ENCODE results near the gene CLEC4D. TPM values are rescaled to one million over a fixed set of nuclear protein-coding genes. Genes with fewer than 3 reads are reported as not detected.

CLEC4D gene
- total and polyA plus RNA-seq, 2 experiments from 2014 or later: 0.24 to 0.90 TPM

Small RNA genes lying within 50 kb of the gene (small RNA-seq; reads per million reads assigned to genes)
- gene RNU6-275P (ENCODE audit: low replicate concordance): not detected

Other genes starting within 250 kb of the CLEC4D start
- gene CLEC6A, start 57.5 kb upstream of the CLEC4D start, total RNA-seq (2014; rRNA removed; shearing (Covaris generic)): 0.19 TPM in 1 of 2 replicates, not detected in the other
- 0.21 TPM in 1 of 2 replicates, not detected in the other for gene CLEC6A, start 57.5 kb upstream of the CLEC4D start, polyA plus RNA-seq (2016; fragmentation: Nextera tagmentation; extraction: Ambion mirVana)
- gene CLEC4E, start 27.4 kb downstream of the CLEC4D start, total RNA-seq (2014; rRNA removed; shearing (Covaris generic)): not detected in 2 replicates
- gene CLEC4E, start 27.4 kb downstream of the CLEC4D start, polyA plus RNA-seq (2016; fragmentation: Nextera tagmentation; extraction: Ambion mirVana): not detected in 2 replicates
- not detected in 2 replicates for gene AICDA, start 99.4 kb downstream of the CLEC4D start, total RNA-seq (2014; rRNA removed; shearing (Covaris generic))
- gene AICDA, start 99.4 kb downstream of the CLEC4D start, polyA plus RNA-seq (2016; fragmentation: Nextera tagmentation; extraction: Ambion mirVana): 0.31 TPM in 1 of 2 replicates, not detected in the other
- 0.90 TPM in 1 of 2 replicates, not detected in the other for gene MFAP5, start 149.3 kb downstream of the CLEC4D start, total RNA-seq (2014; rRNA removed; shearing (Covaris generic))
- gene MFAP5, start 149.3 kb downstream of the CLEC4D start, polyA plus RNA-seq (2016; fragmentation: Nextera tagmentation; extraction: Ambion mirVana): 0.68 and 1.2 TPM in 2 replicates
- gene RIMKLB, start 184.5 kb downstream of the CLEC4D start, total RNA-seq (2014; rRNA removed; shearing (Covaris generic)): 94.8 and 104 TPM in 2 replicates
- 62.7 and 87.0 TPM in 2 replicates for gene RIMKLB, start 184.5 kb downstream of the CLEC4D start, polyA plus RNA-seq (2016; fragmentation: Nextera tagmentation; extraction: Ambion mirVana)

Measured in GM23338 (cell line).